AG04450 (cell line): ENCODE results near the gene SHB. TPM values are rescaled to one million over a fixed set of nuclear protein-coding genes. Genes with fewer than 3 reads are reported as not detected.

Experiments
- CTCF ChIA-PET: fragments of 300-600, 350-600 bp; formaldehyde crosslinking; extraction: SDS; loops from one replicate; lab custom pipeline; 2022; ENCODE audit warnings: antibody characterized with exemption, inconsistent platforms; lab: Charles Lee
- POLR2A ChIA-PET: fragments of 350-600 bp; formaldehyde crosslinking; extraction: SDS; loops from one replicate; lab custom pipeline; 2021; ENCODE audit warnings: antibody characterized with exemption, inconsistent platforms; lab: Yijun Ruan, JAX
- DNase-seq: peaks from one replicate; pipeline ENCODE4 v3.0.0-alpha.2; 2011; ENCODE audit warnings: low read depth, low spot score
- H3K27ac ChIP-seq: one replicate; pipeline ENCODE4 v1.5.1; 2012; ENCODE audit warnings: low read depth, low read length, control low read depth
- H3K27me3 ChIP-seq: one replicate; pipeline ENCODE4 v1.6.0; 2012; ENCODE audit warnings: low read length; ENCODE audit not compliant: control insufficient read depth, insufficient read depth
- H3K4me3 ChIP-seq: 2 replicates; pipeline ENCODE4 v1.5.1; 2011; ENCODE audit warnings: mild to moderate bottlenecking, low read depth, low read length, control low read depth
- H3K9me3 ChIP-seq: 2 replicates; pipeline ENCODE4 v1.5.1; 2012; ENCODE audit warnings: low read length; ENCODE audit not compliant: control insufficient read depth, insufficient read depth
- polyA plus RNA-seq: library from polyadenylated mRNA; depleted of rRNA; stranded (reverse); fragments of >200 nt; gene quantifications from 2 replicates; pipeline ENCODE4 v1.2.3, GENCODE V29; 2011
- TF ChIP-seq, protein P1 (sequence below): IDR thresholded peaks from 2 replicates; pipeline ENCODE4 v1.5.1; 2011; ENCODE audit warnings: low read depth, low read length, control low read depth, inconsistent platforms

SHB gene
- polyA plus RNA-seq, 1 experiment = 16.7 TPM

DNA sequence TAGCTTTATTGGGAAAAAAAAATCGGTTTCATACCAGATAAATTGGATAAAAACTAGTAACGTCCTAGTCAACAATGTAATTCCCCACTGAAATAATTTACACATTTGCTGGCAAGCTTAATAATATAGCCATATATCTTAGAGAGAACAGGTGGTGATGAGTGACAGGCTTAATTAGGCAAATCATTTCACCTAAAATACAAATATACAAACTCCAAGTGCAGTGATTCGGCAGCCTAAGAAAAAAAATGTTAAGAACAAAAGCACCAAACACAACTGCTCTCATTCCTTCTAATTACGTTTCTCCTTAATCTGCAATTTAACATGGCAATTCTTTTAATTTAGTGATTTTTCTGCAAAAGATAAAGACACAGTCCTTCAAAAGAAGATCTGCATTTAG, 109.1 kb downstream of the SHB start:
- DNase-seq = no peak
- Histone ChIP-seq H3K9me3 (no peaks in the 10 kb centered on the region), H3K27ac (no peak overlapping the region), H3K4me3 (no peak overlapping the region), H3K27me3 (no peaks in the 10 kb centered on the region)
- ChIA-PET CTCF (no interaction called here), POLR2A (no interaction called here)
- TF ChIP-seq, protein P1, sequence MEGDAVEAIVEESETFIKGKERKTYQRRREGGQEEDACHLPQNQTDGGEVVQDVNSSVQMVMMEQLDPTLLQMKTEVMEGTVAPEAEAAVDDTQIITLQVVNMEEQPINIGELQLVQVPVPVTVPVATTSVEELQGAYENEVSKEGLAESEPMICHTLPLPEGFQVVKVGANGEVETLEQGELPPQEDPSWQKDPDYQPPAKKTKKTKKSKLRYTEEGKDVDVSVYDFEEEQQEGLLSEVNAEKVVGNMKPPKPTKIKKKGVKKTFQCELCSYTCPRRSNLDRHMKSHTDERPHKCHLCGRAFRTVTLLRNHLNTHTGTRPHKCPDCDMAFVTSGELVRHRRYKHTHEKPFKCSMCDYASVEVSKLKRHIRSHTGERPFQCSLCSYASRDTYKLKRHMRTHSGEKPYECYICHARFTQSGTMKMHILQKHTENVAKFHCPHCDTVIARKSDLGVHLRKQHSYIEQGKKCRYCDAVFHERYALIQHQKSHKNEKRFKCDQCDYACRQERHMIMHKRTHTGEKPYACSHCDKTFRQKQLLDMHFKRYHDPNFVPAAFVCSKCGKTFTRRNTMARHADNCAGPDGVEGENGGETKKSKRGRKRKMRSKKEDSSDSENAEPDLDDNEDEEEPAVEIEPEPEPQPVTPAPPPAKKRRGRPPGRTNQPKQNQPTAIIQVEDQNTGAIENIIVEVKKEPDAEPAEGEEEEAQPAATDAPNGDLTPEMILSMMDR = no peak

DNA sequence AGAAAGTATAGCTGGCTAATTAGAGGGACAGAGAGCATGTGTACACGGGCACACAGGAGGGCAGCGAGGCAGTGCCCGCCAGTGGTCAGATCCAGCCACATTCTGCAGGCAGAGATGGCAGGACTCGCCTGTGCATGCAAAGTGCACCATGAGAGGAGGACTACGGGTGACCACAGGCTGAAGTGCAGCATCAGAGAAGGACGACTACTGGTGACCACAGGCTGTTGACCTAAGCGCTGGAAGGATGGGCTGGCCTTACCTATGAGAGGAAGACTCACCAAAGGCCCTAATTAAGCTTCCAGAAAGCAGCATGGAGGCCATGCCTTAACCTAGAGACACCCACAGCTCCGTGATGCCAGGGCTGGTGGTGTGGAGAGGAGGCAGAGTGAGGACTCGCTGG, 110.9 kb downstream of the SHB start:
- ChIA-PET CTCF (no interaction called here), POLR2A (no interaction called here)

DNA sequence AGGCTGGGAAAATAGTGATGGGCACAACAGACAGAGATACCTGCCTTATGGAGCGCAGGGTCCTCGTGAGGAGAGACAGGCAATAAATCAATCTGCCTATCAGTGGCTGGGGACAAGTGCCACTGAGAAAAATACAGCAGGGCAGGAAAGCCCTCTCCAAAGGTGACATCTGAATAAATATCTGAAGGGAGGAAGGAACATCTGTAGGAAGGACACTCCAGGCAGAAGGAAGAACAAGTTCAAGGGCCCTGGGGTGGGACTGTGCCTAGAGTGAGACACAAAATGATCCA, 111.4 kb downstream of the SHB start:
- TF ChIP-seq, protein P1 = no peak
- POLR2A ChIA-PET = no interaction called here
- no peaks in the 10 kb centered on the region for H3K9me3 ChIP-seq
- no peak overlapping the region for H3K4me3 ChIP-seq
- CTCF ChIA-PET = no interaction called here
- no peak for DNase-seq
- no peak overlapping the region for H3K27ac ChIP-seq
- no peaks in the 10 kb centered on the region for H3K27me3 ChIP-seq

More for the DNA sequence above, 110.9 kb downstream of the SHB start:
- Histone ChIP-seq H3K4me3 (no peak overlapping the region), H3K27ac (no peak overlapping the region), H3K9me3 (no peaks in the 10 kb centered on the region), H3K27me3 (no peaks in the 10 kb centered on the region)
- TF ChIP-seq, protein P1 = no peak
- no peak for DNase-seq

DNA sequence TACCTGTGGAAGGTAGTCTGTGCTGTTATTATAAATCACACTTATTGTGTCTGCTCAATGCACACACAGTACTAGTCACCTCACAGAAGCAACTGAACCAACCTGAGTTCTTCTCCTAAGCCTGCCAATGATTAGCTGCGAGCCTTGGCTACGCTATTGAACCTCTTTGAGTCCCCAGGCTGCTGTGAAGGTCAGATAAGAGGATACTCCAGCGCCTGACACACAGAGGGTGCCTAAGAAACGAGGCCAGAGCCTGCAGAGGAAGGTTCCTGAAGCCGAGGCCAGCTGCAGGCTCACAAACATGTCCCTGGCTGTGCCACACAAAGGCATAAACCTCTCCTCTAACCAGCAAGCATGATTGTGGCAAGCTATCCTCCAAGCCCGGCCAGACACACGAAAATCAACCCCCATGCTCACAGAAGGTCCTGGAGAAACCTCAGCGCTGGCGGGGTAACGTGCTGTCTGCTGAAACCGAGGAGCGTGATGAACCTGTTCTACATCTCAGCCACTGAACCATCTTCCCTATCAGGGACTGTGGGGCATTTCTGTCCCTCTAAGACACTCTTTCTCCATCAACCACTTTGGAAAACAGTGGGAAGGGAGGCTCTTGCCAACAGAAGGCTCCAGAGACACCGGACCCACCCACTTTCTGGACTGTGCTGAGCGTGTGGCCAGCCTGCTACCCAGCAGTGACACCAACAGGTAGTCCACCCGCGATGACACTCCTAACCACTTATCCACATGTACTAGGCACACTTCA, 111.9 kb downstream of the SHB start:
- no peak overlapping the region for H3K27ac ChIP-seq

DNA sequence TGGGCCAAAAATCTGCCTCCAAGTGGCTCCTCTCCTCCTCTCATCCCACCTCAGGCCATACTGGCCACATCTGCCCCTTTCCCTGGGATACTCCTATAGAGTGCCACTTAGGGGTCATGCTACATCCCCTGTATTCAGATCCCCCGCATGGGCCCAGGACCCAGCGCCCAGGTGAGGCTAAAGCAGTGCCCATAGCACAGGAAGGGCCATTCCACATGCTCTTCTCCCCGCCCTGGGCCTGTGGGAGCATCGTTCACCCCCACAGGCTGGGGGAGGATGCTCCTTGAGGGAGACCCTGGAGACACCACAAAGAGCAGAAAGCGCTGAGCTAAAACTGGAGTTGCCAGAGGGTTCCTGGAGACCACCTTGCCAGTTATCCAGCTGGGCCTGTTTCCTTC, 112.6 kb downstream of the SHB start:
- no peaks in the 10 kb centered on the region for H3K27me3 ChIP-seq
- H3K27ac ChIP-seq = no peak overlapping the region
- TF ChIP-seq, protein P1 = no peak
- H3K4me3 ChIP-seq = no peak overlapping the region
- CTCF ChIA-PET = no interaction called here
- DNase-seq = no peak
- POLR2A ChIA-PET = no interaction called here
- no peaks in the 10 kb centered on the region for H3K9me3 ChIP-seq

More for the DNA sequence above, 111.9 kb downstream of the SHB start:
- H3K4me3 ChIP-seq = no peak overlapping the region
- TF ChIP-seq, protein P1 = no peak
- ChIA-PET CTCF (no interaction called here), POLR2A (no interaction called here)
- no peak for DNase-seq
- no peaks in the 10 kb centered on the region for H3K27me3 ChIP-seq
- no peaks in the 10 kb centered on the region for H3K9me3 ChIP-seq
